Thoracic aorta (tissue), 2 donors: Measurements from ENCODE around the gene NAV2. TPM values are rescaled to one million over a fixed set of nuclear protein-coding genes. Genes with fewer than 3 reads are reported as not detected.
"Not testable (repeated sequence)": the region's sequence is repeated elsewhere in the genome, so short reads cannot be mapped to it uniquely, and the experiment has no call there.

Experiments
- ATAC-seq: fragments of 150-250 bp; one replicate; pipeline ENCODE4 v1.8.0; 2017; ENCODE audit warnings: low read depth; ENCODE audit not compliant: insufficient number of reproducible peaks, low FRiP score
- DNase-seq: peaks from one replicate; pipeline ENCODE4 v3.0.0-alpha.2; 2020; ENCODE audit warnings: low spot score
- H3K27ac ChIP-seq, 2 donors: fragments of 200-600 bp; sonication (generic); 1 replicate in 1 of 2; 2 replicates in 1 of 2; pipeline ENCODE4 v1.5.1; 2016; ENCODE audit warnings: mild to moderate bottlenecking in 2 of 2, moderate library complexity in 2 of 2
- H3K27me3 ChIP-seq: fragments of 200-600 bp; sonication (generic); replicated peaks from 2 replicates; pipeline ENCODE4 v1.6.0; 2016; ENCODE audit warnings: mild to moderate bottlenecking; ENCODE audit not compliant: insufficient read depth
- H3K36me3 ChIP-seq: fragments of 200-600 bp; sonication (generic); one replicate; pipeline ENCODE4 v1.5.1; 2016
- H3K4me1 ChIP-seq, 2 donors: fragments of 200-600 bp; sonication (generic); 1 replicate in 1 of 2; 2 replicates in 1 of 2; pipeline versions ENCODE4 v1.5.1 to v1.6.0; 2016; ENCODE audit warnings: low read depth in 2 of 2, mild to moderate bottlenecking in 1 of 2; ENCODE audit not compliant: control insufficient read depth in 1 of 2
- H3K4me3 ChIP-seq: fragments of 200-600 bp; sonication (generic); 2 replicates; pipeline ENCODE4 v1.5.1; 2016; ENCODE audit warnings: mild to moderate bottlenecking
- H3K9me3 ChIP-seq: fragments of 200-600 bp; sonication (generic); 2 replicates; pipeline ENCODE4 v1.5.1; 2016
- total RNA-seq, 2 donors: library from RNA; depleted of rRNA; stranded (reverse); fragments of >200 nt; gene quantifications; one replicate each; pipeline versions ENCODE4 v1.1.0 to v1.2.3, GENCODE V29; 2016
- TF ChIP-seq, protein P1 (sequence below): fragments of 200-600 bp; sonication (generic); IDR thresholded peaks from one replicate; pipeline ENCODE4 v1.5.1; 2019; ENCODE audit warnings: antibody characterized with exemption

NAV2 gene
- total RNA-seq, 2 donors from 2014 or later: 125 to 230 TPM

DNA sequence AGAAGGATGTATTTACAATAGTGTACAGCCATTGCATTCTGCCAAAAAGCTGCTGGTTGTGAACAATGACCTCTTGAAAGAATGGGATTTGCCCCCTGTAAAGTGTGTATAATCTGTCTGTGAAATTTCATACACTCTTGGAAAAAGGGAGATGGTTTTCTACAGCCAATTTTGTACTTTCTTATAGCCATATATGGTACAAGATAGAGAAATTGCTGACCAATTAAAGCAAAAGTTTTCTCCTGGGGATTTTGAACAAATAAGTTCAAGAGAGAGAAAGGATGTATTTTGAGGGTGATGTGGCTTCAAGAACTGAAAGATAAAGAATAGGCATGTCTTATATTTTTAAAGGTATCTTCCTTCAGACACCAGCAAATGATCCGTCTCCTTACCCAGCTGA, 211.0 kb downstream of the NAV2 start:
- Histone ChIP-seq H3K36me3 (no peaks in the 10 kb centered on the region), H3K27ac (peak overlapping the region; percentile 55 to 68), H3K27me3 (no peaks in the 10 kb centered on the region), H3K4me1 (peaks cover 54 to 92% of the 10 kb centered on the region in 2 donors), H3K9me3 (no peaks in the 10 kb centered on the region), H3K4me3 (no peak overlapping the region)
- ATAC-seq (no peak), DNase-seq (no peak)
- TF ChIP-seq, protein P1, sequence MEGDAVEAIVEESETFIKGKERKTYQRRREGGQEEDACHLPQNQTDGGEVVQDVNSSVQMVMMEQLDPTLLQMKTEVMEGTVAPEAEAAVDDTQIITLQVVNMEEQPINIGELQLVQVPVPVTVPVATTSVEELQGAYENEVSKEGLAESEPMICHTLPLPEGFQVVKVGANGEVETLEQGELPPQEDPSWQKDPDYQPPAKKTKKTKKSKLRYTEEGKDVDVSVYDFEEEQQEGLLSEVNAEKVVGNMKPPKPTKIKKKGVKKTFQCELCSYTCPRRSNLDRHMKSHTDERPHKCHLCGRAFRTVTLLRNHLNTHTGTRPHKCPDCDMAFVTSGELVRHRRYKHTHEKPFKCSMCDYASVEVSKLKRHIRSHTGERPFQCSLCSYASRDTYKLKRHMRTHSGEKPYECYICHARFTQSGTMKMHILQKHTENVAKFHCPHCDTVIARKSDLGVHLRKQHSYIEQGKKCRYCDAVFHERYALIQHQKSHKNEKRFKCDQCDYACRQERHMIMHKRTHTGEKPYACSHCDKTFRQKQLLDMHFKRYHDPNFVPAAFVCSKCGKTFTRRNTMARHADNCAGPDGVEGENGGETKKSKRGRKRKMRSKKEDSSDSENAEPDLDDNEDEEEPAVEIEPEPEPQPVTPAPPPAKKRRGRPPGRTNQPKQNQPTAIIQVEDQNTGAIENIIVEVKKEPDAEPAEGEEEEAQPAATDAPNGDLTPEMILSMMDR: no peak

DNA sequence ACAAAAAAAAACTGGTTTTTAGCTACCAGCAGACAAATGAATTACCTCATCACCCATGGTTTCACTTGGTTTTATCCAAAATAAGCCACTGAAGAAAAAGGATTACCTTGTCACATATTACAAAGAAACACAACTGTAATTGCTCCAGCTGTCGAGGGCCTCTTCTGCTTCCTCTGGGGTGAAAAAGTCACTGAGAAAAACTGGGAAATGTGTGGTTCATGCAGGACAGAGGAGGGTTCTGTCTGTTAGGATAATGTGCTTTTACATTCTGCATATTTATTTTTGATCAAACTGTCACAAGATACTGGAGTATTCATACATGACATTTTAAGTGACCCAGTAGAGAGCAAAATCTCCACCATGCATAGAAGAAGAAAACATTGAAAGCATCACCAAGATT, 211.7 kb downstream of the NAV2 start:
- Histone ChIP-seq H3K36me3 (no peaks in the 10 kb centered on the region), H3K9me3 (no peaks in the 10 kb centered on the region), H3K27ac (no peak overlapping the region), H3K4me3 (no peak overlapping the region), H3K27me3 (no peaks in the 10 kb centered on the region), H3K4me1 (peaks cover 52 to 92% of the 10 kb centered on the region in 2 donors)
- ATAC-seq: no peak
- TF ChIP-seq, protein P1: no peak
- no peak for DNase-seq

DNA sequence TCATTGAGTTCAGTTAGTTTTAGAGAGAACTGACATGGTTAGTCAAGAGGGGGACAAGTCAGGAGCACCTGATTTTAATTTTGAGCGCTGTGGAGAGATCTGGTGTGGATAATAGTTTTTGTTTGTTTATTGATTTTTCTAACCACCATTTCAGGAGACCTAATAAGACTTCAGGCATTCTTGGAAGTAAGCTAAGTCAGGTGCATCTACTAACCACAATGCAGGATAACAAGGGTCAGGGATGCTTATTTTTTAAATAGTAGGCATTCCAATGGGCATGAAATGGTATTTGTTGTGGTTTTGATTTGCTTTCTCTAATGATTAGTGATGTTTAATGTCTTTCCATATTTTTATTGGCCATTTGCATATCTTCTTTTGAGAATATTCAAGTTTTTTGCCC, 212.1 kb downstream of the NAV2 start:
- H3K36me3 ChIP-seq: no peaks in the 10 kb centered on the region
- TF ChIP-seq, protein P1: no peak
- H3K27ac ChIP-seq: no peak overlapping the region
- DNase-seq (no peak), ATAC-seq (no peak)
- no peak overlapping the region for H3K4me3 ChIP-seq
- peaks cover 50 to 91% of the 10 kb centered on the region in 2 donors for H3K4me1 ChIP-seq
- no peaks in the 10 kb centered on the region for H3K9me3 ChIP-seq
- no peaks in the 10 kb centered on the region for H3K27me3 ChIP-seq

DNA sequence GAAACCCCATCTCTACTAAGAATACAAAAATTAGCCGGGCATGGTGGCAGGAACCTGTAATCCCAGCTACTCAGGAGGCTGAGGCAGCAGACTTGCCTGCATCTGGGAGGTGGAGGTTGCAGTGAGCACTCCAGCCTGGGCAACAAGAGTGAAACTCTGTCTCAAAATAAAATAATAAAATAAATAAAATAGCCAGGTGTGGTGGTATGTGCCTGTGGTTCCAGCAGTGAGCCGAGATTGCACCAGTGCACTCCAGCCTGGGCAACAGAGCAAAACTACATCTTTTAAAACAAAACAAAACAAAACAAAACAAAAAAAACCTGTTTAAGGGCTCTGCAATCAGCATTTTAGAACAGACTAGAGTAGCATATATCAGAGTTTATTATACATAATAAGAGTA, 214.8 kb downstream of the NAV2 start:
- not testable (repeated sequence) for H3K36me3 ChIP-seq, H3K27me3 ChIP-seq, H3K4me3 ChIP-seq, H3K9me3 ChIP-seq, DNase-seq, ATAC-seq
- Histone ChIP-seq H3K4me1 (peaks cover 34 to 89% of the 10 kb centered on the region in 2 donors), H3K27ac (peak overlapping the region in 1 of 2 donors; percentile 22)

DNA sequence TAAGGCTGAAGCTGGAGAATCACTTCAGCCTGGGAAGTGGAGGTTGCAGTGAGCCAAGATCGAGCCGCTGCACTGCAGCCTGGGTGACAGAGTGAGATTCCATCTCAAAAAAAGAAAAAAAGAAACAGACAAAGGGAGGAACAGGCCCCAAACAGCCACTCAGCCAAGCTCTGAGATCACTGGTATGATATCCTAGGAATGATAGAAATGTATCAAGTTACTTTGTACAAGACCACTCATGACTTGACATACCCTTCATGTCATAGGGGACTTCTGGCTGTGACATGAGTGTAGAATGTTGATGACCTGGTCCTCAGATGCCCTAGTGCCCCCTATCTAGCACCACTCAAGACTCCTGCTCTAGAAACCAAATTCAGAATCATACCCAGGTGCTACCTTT, 216.5 kb downstream of the NAV2 start:
- TF ChIP-seq, protein P1: no peak
- Histone ChIP-seq H3K9me3 (no peaks in the 10 kb centered on the region), H3K27ac (peak overlapping the region in 1 of 2 donors; percentile 1), H3K36me3 (peaks cover 10% of the 10 kb centered on the region), H3K4me1 (peaks cover 30 to 89% of the 10 kb centered on the region in 2 donors), H3K27me3 (no peaks in the 10 kb centered on the region), H3K4me3 (no peak overlapping the region)
- DNase-seq: no peak
- no peak for ATAC-seq

DNA sequence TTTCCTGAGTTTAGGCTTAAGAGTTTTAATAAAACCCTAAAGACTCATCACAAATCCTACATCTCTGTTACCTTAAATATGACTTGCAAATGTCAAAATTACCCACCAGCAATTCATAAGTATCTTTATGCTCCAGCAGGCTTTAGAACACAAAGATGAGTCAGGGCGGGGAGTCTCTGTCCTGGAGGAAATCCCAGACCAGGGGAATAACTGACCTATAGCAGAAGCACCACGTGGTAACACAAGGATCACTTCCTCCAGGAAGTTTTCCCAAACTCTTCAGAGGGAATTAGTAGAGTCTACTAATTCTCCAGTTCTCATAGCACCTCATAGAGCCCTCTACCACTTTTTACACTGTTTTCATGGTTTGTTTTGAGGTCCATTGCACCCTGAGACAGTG, 217.0 kb downstream of the NAV2 start:
- no peaks in the 10 kb centered on the region for H3K9me3 ChIP-seq
- DNase-seq (no peak), ATAC-seq (no peak)
- TF ChIP-seq, protein P1: no peak
- H3K27me3 ChIP-seq: no peaks in the 10 kb centered on the region
- peaks cover 12% of the 10 kb centered on the region for H3K36me3 ChIP-seq
- H3K27ac ChIP-seq: no peak overlapping the region
- no peak overlapping the region for H3K4me3 ChIP-seq
- peaks cover 36 to 89% of the 10 kb centered on the region in 2 donors for H3K4me1 ChIP-seq
